ENCODE results near the gene OBP2A. TPM values are rescaled to one million over a fixed set of nuclear protein-coding genes. Genes with fewer than 3 reads are reported as not detected.
"Not testable (repeated sequence)": the region's sequence is repeated elsewhere in the genome, so short reads cannot be mapped to it uniquely, and the experiment has no call there.

OBP2A gene
- total RNA-seq, 4 donors from 2014 or later: not detected

- Histone ChIP-seq H3K27me3 (no peaks in the 10 kb centered on the region), H3K36me3 (no peaks in the 10 kb centered on the region), H3K4me3 (replicated peaks in 1 of 3) (no peak overlapping the region), H3K4me1 (no peaks in the 10 kb centered on the region), H3K27ac (no peak overlapping the region), H3K9me3 (no peaks in the 10 kb centered on the region)
- no peak for TF ChIP-seq POLR2A (IDR thresholded peaks at IDR 0.05)
- TF ChIP-seq CTCF (IDR thresholded peaks at IDR 0.05): no peak
- WGBS, 2 donors: 81 to 84% methylated on average over 18 of the region's 18 CpGs
- no peak for DNase-seq
- intact Hi-C loops (cut with DNase I): no loop called here
Observed at GRCh38 chr9:135544981-135545635, 818 bp upstream of the OBP2A start.

- intact Hi-C loops (cut with DNase I); DNase-seq; H3K27ac ChIP-seq; H3K27me3 ChIP-seq; H3K4me1 ChIP-seq; H3K4me3 ChIP-seq (replicated peaks in 1 of 3); H3K9me3 ChIP-seq; H3K36me3 ChIP-seq: not testable (repeated sequence)
- WGBS, 2 donors: 86 to 89% methylated on average over 10 to 13 of the region's 21 CpGs
Observed at GRCh38 chr9:135546792-135547617, 1.1 kb downstream of the OBP2A start.

- DNase-seq: no peak
- no peaks in the 10 kb centered on the region for H3K27me3 ChIP-seq
- no peaks in the 10 kb centered on the region for H3K9me3 ChIP-seq
- no peak overlapping the region for H3K27ac ChIP-seq
- H3K36me3 ChIP-seq: no peaks in the 10 kb centered on the region
- H3K4me1 ChIP-seq: no peaks in the 10 kb centered on the region
- no peak for TF ChIP-seq CTCF (IDR thresholded peaks at IDR 0.05)
- no peak for TF ChIP-seq POLR2A (IDR thresholded peaks at IDR 0.05)
- no peak overlapping the region for H3K4me3 ChIP-seq (replicated peaks in 1 of 3)
- intact Hi-C loops (cut with DNase I): no loop called here
- WGBS, 2 donors: 78 to 79% methylated on average over 23 to 27 of the region's 28 CpGs
Observed at GRCh38 chr9:135547756-135548736, 2.1 kb downstream of the OBP2A start.

GRCh38 chr9:135549478-135550343 is 3.8 kb downstream of the OBP2A start:
- H3K36me3 ChIP-seq; H3K27ac ChIP-seq; intact Hi-C loops (cut with DNase I); H3K27me3 ChIP-seq; DNase-seq; H3K9me3 ChIP-seq; H3K4me1 ChIP-seq; H3K4me3 ChIP-seq (replicated peaks in 1 of 3): not testable (repeated sequence)
- whole genome bisulfite sequencing, 2 donors: 77 to 80% methylated on average over 21 to 23 of the region's 28 CpGs

- Histone ChIP-seq H3K4me3 (replicated peaks in 1 of 3) (no peak overlapping the region), H3K4me1 (no peaks in the 10 kb centered on the region), H3K27me3 (no peaks in the 10 kb centered on the region), H3K9me3 (no peaks in the 10 kb centered on the region), H3K36me3 (no peaks in the 10 kb centered on the region), H3K27ac (no peak overlapping the region)
- DNase-seq: no peak
- intact Hi-C loops (cut with DNase I): no loop called here
- no peak for TF ChIP-seq CTCF (IDR thresholded peaks at IDR 0.05)
- no peak for TF ChIP-seq POLR2A (IDR thresholded peaks at IDR 0.05)
- 79 to 82% methylated on average over 6 to 16 of the region's 17 CpGs for WGBS, 2 donors
Observed at GRCh38 chr9:135550344-135550918, 4.5 kb downstream of the OBP2A start.
